H1 (cell line): ENCODE measurements around the gene SAT2. TPM values are rescaled to one million over a fixed set of nuclear protein-coding genes. Genes with fewer than 3 reads are reported as not detected.
A peak's percentile ranks its signal among the peaks of the same experiment; 100 is the strongest.

ENCODE experiments used
- CTCF ChIA-PET: fragments of 300-600 bp; sonication (Branson Sonifier 250); formaldehyde crosslinking; loops from one replicate; lab custom pipeline; 2021; ENCODE audit not compliant: partially characterized antibody; lab: Charles Lee
- POLR2A ChIA-PET: fragments of 300-600 bp; sonication (Branson Sonifier 250); formaldehyde crosslinking; loops from one replicate; lab custom pipeline; 2021; ENCODE audit warnings: inconsistent platforms; ENCODE audit not compliant: partially characterized antibody; lab: Charles Lee
- DNase-seq, 2 experiments: peaks; one replicate each; pipeline versions ENCODE4 v3.0.0 to v3.0.0-alpha.2; 2010 to 2022; ENCODE audit warnings: low spot score in 2 of 2, low read depth in 1 of 2, mixed read lengths in 1 of 2
- FAIRE-seq: peaks from 2 replicates; lab custom pipeline; 2011; peaks lifted over from hg19 to GRCh38; lab: Jason Lieb, UNC
- H2AFZ ChIP-seq: 2 replicates; pipeline ENCODE4 v1.8.1; 2012; ENCODE audit warnings: low read length, inconsistent platforms
- H2AK5ac ChIP-seq: 2 replicates; pipeline ENCODE4 v1.6.1; 2013; ENCODE audit warnings: low read depth, low read length
- H2BK120ac ChIP-seq: replicated peaks from 2 replicates; pipeline ENCODE3; 2013; ENCODE audit warnings: low read depth, low read length, inconsistent platforms
- H2BK12ac ChIP-seq: 2 replicates; pipeline ENCODE4 v1.6.1; 2013; ENCODE audit warnings: low read depth, low read length
- H2BK15ac ChIP-seq: 2 replicates; pipeline ENCODE4 v1.6.1; 2013; ENCODE audit warnings: low read length
- H2BK20ac ChIP-seq: 2 replicates; pipeline ENCODE4 v1.6.1; 2013; ENCODE audit warnings: low read length
- H2BK5ac ChIP-seq: 2 replicates; pipeline ENCODE4 v1.6.1; 2013; ENCODE audit warnings: low read depth, low read length
- H3K14ac ChIP-seq: 2 replicates; pipeline ENCODE4 v1.6.1; 2013; ENCODE audit warnings: inconsistent platforms; ENCODE audit not compliant: insufficient read length
- H3K18ac ChIP-seq: 2 replicates; pipeline ENCODE4 v1.6.1; 2013; ENCODE audit warnings: low read length; ENCODE audit errors: extremely low read depth
- H3K23ac ChIP-seq: 2 replicates; pipeline ENCODE4 v1.6.1; 2013; ENCODE audit warnings: inconsistent platforms; ENCODE audit not compliant: insufficient read length
- H3K23me2 ChIP-seq: 2 replicates; pipeline ENCODE4 v1.6.1; 2013; ENCODE audit warnings: low read depth, low read length
- H3K27ac ChIP-seq: 2 replicates; pipeline ENCODE4 v1.6.1; 2011; ENCODE audit warnings: low read depth, low read length, inconsistent platforms
- H3K27me3 ChIP-seq, 4 experiments: replicated peaks in 1 of 4; 1 replicate in 1 of 4; 2 replicates in 3 of 4; pipeline versions ENCODE4 v1.6.1 to v1.8.1; 2011 to 2013; ENCODE audit warnings: low read length in 3 of 4, mild to moderate bottlenecking in 3 of 4, inconsistent platforms in 2 of 4, mixed read lengths in 2 of 4, moderate library complexity in 1 of 4; ENCODE audit not compliant: control insufficient read depth in 3 of 4, insufficient read depth in 3 of 4; ENCODE audit errors: extremely low read depth in 1 of 4
- H3K36me3 ChIP-seq, 4 experiments: 2 replicates each; pipeline versions ENCODE4 v1.6.1 to v1.8.1; 2011 to 2013; ENCODE audit warnings: mild to moderate bottlenecking in 4 of 4, low read length in 3 of 4, moderate library complexity in 2 of 4, control low read depth in 1 of 4, inconsistent platforms in 1 of 4; ENCODE audit not compliant: insufficient read depth in 4 of 4, control insufficient read depth in 2 of 4
- H3K4ac ChIP-seq: replicated peaks from 2 replicates; pipeline ENCODE3; 2013; ENCODE audit warnings: low read length, low read depth, mixed read lengths, inconsistent platforms; ENCODE audit not compliant: insufficient read length
- H3K4me1 ChIP-seq, 4 experiments: replicated peaks in 1 of 4; 1 replicate in 1 of 4; 2 replicates in 3 of 4; pipeline versions ENCODE4 v1.6.1 to v1.8.1; 2011 to 2013; ENCODE audit warnings: low read length in 3 of 4, inconsistent platforms in 2 of 4, mixed read lengths in 1 of 4; ENCODE audit not compliant: insufficient read depth in 4 of 4, control insufficient read depth in 3 of 4
- H3K4me2 ChIP-seq, 2 experiments: 2 replicates each; pipeline versions ENCODE4 v1.6.1 to v1.8.1; 2011 to 2013; ENCODE audit warnings: low read depth in 2 of 2, low read length in 2 of 2, control low read depth in 1 of 2, inconsistent platforms in 1 of 2, mild to moderate bottlenecking in 1 of 2; ENCODE audit not compliant: insufficient read depth in 1 of 2
- H3K4me3 ChIP-seq, 4 experiments: fragments of 200-600, 300-600 bp in 1 of 4; sonication (generic), shearing (Covaris generic), sonication (Bioruptor Twin) in 1 of 4; 2 replicates each; pipeline versions ENCODE4 v1.5.1 to v1.8.1; 2011 to 2016; ENCODE audit warnings: low read length in 4 of 4, low read depth in 3 of 4, control low read depth in 2 of 4, inconsistent platforms in 2 of 4, mild to moderate bottlenecking in 2 of 4, mixed read lengths in 1 of 4, moderate library complexity in 1 of 4; ENCODE audit not compliant: insufficient read depth in 2 of 4; ENCODE audit errors: extremely low read depth in 1 of 4
- H3K56ac ChIP-seq: replicated peaks from 2 replicates; pipeline ENCODE3; 2013; ENCODE audit warnings: low read depth, mild to moderate bottlenecking, mixed read lengths, low read length, inconsistent platforms; ENCODE audit not compliant: insufficient read length
- H3K79me1 ChIP-seq: 2 replicates; pipeline ENCODE4 v1.6.1; 2013; ENCODE audit warnings: low read depth, low read length, control low read depth
- H3K79me2 ChIP-seq, 2 experiments: 2 replicates each; pipeline versions ENCODE4 v1.6.1 to v1.8.1; 2012 to 2013; ENCODE audit warnings: low read length in 2 of 2, mild to moderate bottlenecking in 2 of 2, inconsistent platforms in 1 of 2; ENCODE audit not compliant: insufficient read depth in 2 of 2, control insufficient read depth in 1 of 2
- H3K9ac ChIP-seq, 4 experiments: replicated peaks in 1 of 4; 1 replicate in 1 of 4; 2 replicates in 3 of 4; pipeline versions ENCODE4 v1.6.1 to v1.8.1; 2011 to 2013; ENCODE audit warnings: low read depth in 3 of 4, low read length in 3 of 4, control low read depth in 2 of 4, mild to moderate bottlenecking in 2 of 4, moderate library complexity in 2 of 4, inconsistent platforms in 1 of 4; ENCODE audit errors: extremely low read depth in 1 of 4
- H3K9me3 ChIP-seq, 2 experiments: 2 replicates each; pipeline versions ENCODE4 v1.6.1 to v1.8.1; 2012 to 2013; ENCODE audit warnings: mild to moderate bottlenecking in 2 of 2, moderate library complexity in 2 of 2, control low read depth in 1 of 2, inconsistent platforms in 1 of 2, low read depth in 1 of 2, low read length in 1 of 2, mixed read lengths in 1 of 2; ENCODE audit not compliant: insufficient read depth in 2 of 2
- H4K20me1 ChIP-seq, 2 experiments: replicated peaks in 1 of 2; 2 replicates each; pipeline versions ENCODE3 to v1.8.1; 2011 to 2013; ENCODE audit warnings: inconsistent platforms in 2 of 2, low read length in 2 of 2, mild to moderate bottlenecking in 1 of 2; ENCODE audit not compliant: insufficient read depth in 2 of 2, control insufficient read depth in 1 of 2
- H4K5ac ChIP-seq: 2 replicates; pipeline ENCODE4 v1.6.1; 2013; ENCODE audit warnings: low read length, low read depth, mixed read lengths, inconsistent platforms; ENCODE audit not compliant: insufficient read length
- H4K8ac ChIP-seq: 2 replicates; pipeline ENCODE4 v1.8.0; 2013; ENCODE audit warnings: mild to moderate bottlenecking, moderate library complexity, low read length, inconsistent platforms; ENCODE audit not compliant: insufficient read depth; ENCODE audit errors: extremely low read depth
- H4K91ac ChIP-seq: replicated peaks from 2 replicates; pipeline ENCODE3; 2013; ENCODE audit warnings: low read length, mixed read lengths, inconsistent platforms; ENCODE audit not compliant: insufficient read length
- ATF3 ChIP-seq: IDR thresholded peaks from 2 replicates; pipeline ENCODE4 v1.6.1; 2011; ENCODE audit warnings: low read depth, mild to moderate bottlenecking, low read length; ENCODE audit not compliant: insufficient read depth
- E2F6 ChIP-seq: IDR thresholded peaks from 2 replicates; pipeline ENCODE4 v1.6.1; 2012; ENCODE audit warnings: inconsistent platforms
- JUN ChIP-seq: IDR thresholded peaks from 2 replicates; pipeline ENCODE4 v1.6.1; 2011; ENCODE audit warnings: low read depth, mild to moderate bottlenecking, improper control_type of control experiment, low read length
- POLR2A ChIP-seq, 2 experiments: IDR thresholded peaks; 1 replicate in 1 of 2; 2 replicates in 1 of 2; pipeline ENCODE4 v1.6.1; 2011; ENCODE audit warnings: low read depth in 2 of 2, low read length in 2 of 2, mild to moderate bottlenecking in 2 of 2; ENCODE audit errors: control extremely low read depth in 1 of 2
- SAP30 ChIP-seq: fragments of 300-600 bp; sonication (generic); IDR thresholded peaks from 2 replicates; pipeline ENCODE4 v1.7.1; 2012; ENCODE audit warnings: low read length, moderate library complexity, mild to moderate bottlenecking, inconsistent platforms; ENCODE audit not compliant: insufficient read depth, insufficient replicate concordance
- TAF7 ChIP-seq: optimal IDR thresholded peaks from 2 replicates; pipeline ENCODE3; 2011; ENCODE audit warnings: low read depth, mild to moderate bottlenecking, inconsistent platforms, low read length, moderate library complexity, borderline replicate concordance
- ZNF274 ChIP-seq: IDR thresholded peaks from 2 replicates; pipeline ENCODE4 v1.7.0; 2012; ENCODE audit warnings: low read length, borderline replicate concordance; ENCODE audit errors: extremely low read depth
- WGBS, 2 experiments: shearing (Covaris generic) in 1 of 2; methylation state at CpG; one replicate each; pipeline versions ENCODE4 v1.1.6 to v1.1.7; 2013 to 2015; ENCODE audit warnings: low lambda C conversion rate in 2 of 2, mixed read lengths in 2 of 2, inconsistent platforms in 1 of 2, low coverage in 1 of 2, missing lambda C conversion rate in 1 of 2; ENCODE audit not compliant: insufficient replicate concordance in 2 of 2, insufficient coverage in 1 of 2, insufficient read length in 1 of 2; ENCODE audit errors: extremely low coverage in 1 of 2, missing lambda C conversion rate in 1 of 2; 5-methylcytosine and 5-hydroxymethylcytosine counted together
- polyA plus RNA-seq, 7 experiments: library from polyadenylated mRNA; depleted of rRNA in 3 of 7; stranded (reverse) in 5 of 7; unstranded in 2 of 7; fragments of >200 nt in 5 of 7; fragments of 200-250 nt in 2 of 7; gene quantifications; 1 replicate in 5 of 7; 2 replicates in 1 of 7; 4 replicates in 1 of 7; pipeline versions ENCODE4 v1.2.1 to v1.2.3, GENCODE V29; 2011 to 2013; ENCODE audit warnings: missing spikeins in 2 of 7, mixed read lengths in 2 of 7
- total RNA-seq: library from RNA; stranded (reverse); fragmentation: NEBNext Ultra II Directional; extraction: Animal tissue kit (Norgen Biotek cat#: 25700); gene quantifications from 2 replicates; pipeline ENCODE4 v1.2.1, GENCODE V29; 2021

SAT2 gene
- total and polyA plus RNA-seq, 2 of the 8 experiments (the other 6 are each of a cell fraction or from before 2014, with no cell fraction given), result 36.4 to 72.3 TPM

GRCh38 chr17:7587420-7588151 lies 40.0 kb downstream of the SAT2 start:
- H4K8ac ChIP-seq, result no peak overlapping the region; the same call in 1 of the 2 replicates
- POLR2A ChIA-PET, result interaction anchor here (0.6 to 28.5 kb wide), 9 partner anchors 14 to 103 kb away, joined by 3 to 1144 read pairs (median 22); partner anchors contain the start of genes CD68, POLR2A, SAT2 and SENP3
- no peak overlapping the region for H2AFZ ChIP-seq
- no peak overlapping the region for H2BK20ac ChIP-seq
- no peaks in the 10 kb centered on the region for H3K27me3 ChIP-seq
- no peaks in the 10 kb centered on the region for H3K9me3 ChIP-seq
- no peak overlapping the region for H3K27ac ChIP-seq
- no peak for DNase-seq
- CTCF ChIA-PET, result interaction anchor here (0.6 to 1.8 kb wide), 12 partner anchors 13 to 100 kb away, joined by 3 to 14 read pairs (median 3); partner anchors contain the start of genes FXR2 and TP53
- peaks cover 0 to 2% of the 10 kb centered on the region in 2 experiments for H4K20me1 ChIP-seq
- H2BK12ac ChIP-seq, result no peak overlapping the region
- no peaks in the 10 kb centered on the region for H3K79me2 ChIP-seq
- no peak overlapping the region for H4K91ac ChIP-seq
- no peak overlapping the region for H3K14ac ChIP-seq
- no peak overlapping the region for H3K23ac ChIP-seq
- no peak for FAIRE-seq
- WGBS, 2 experiments, result 89% methylated on average over 12 of the region's 12 CpGs; no CpG with 5 or more reads in 1 of the 2 experiments
- H3K36me3 ChIP-seq, result peaks cover 8 to 22% (median 11%) of the 10 kb centered on the region in 4 experiments; a peak in 7 of 8 replicates
- no peak overlapping the region for H2BK120ac ChIP-seq
- H3K4me3 ChIP-seq, result peak overlapping the region in 1 of 4 experiments; percentile 68; a peak in 2 of 8 replicates
- H2AK5ac ChIP-seq, result no peak overlapping the region
- H3K4me2 ChIP-seq, result peak overlapping the region in 1 of 2 experiments; percentile 71; a peak in 3 of 4 replicates
- no peak overlapping the region for H2BK15ac ChIP-seq
- H3K56ac ChIP-seq, result no peak overlapping the region
- H3K4me1 ChIP-seq, result peaks cover 6 to 25% (median 23%) of the 10 kb centered on the region in 4 experiments
- no peak overlapping the region for H4K5ac ChIP-seq
- no peak overlapping the region; the same call in 1 of the 2 replicates for H2BK5ac ChIP-seq
- H3K9ac ChIP-seq, result no peak overlapping the region
- H3K79me1 ChIP-seq, result no peaks in the 10 kb centered on the region; the same call in none of the 2 replicates
- no peak overlapping the region for H3K18ac ChIP-seq
- peaks cover 24% of the 10 kb centered on the region; the same call in 1 of the 2 replicates for H3K23me2 ChIP-seq
- no peak overlapping the region for H3K4ac ChIP-seq
- no peak for TF ChIP-seq TAF7
- 0 out of 3 replicates have a peak, but pooled peaks of 1 of the 2 experiments have one; percentile 20 for TF ChIP-seq POLR2A (IDR thresholded peaks at IDR 0.05; ENCODE audit: control extremely low read depth in 1 of 2, low read depth in 2 of 2, low read length in 2 of 2)
- TF ChIP-seq ATF3, result no peak
- TF ChIP-seq E2F6, result no peak
- TF ChIP-seq SAP30, result no peak
- no peak for TF ChIP-seq JUN
- no peak for TF ChIP-seq ZNF274
